ENCODE data around the gene PLXNB2.

DNA sequence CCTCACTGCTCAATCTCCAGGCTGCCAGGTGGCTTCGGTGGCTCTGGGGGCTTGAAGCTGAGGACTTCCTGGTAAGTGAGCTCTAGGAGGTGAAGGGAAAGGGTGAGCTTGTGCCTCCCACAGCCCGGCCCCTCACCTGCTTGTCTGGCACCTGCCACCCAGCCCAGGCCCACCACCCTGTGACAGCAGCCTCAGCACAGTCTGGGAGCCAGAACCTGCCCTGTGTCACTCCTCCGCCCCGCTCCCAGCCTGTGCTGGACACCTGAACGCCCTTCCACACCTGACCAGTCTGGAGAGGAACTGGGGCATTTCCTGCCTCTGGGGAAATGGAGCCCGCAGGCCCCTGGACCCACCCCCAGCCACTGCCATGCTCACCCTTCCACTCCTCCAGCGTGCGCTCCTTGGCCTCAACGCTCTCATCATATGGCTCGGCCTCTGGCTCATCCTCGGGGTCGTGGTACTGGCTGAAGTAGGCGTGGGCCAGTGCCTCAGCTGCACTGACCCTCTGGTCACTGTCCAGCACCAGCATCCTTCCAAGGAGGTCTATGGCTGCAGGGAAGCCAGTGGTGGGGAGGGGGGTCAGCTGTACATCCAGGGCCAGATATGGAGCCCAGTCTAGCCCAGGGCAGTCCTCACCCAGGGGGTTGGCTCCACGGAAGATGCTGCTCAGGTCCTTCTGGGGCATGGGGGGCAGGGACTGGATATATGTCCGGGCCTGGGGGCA lies 42.3 kb downstream of the PLXNB2 start:
- TF ChIP-seq, protein P1, sequence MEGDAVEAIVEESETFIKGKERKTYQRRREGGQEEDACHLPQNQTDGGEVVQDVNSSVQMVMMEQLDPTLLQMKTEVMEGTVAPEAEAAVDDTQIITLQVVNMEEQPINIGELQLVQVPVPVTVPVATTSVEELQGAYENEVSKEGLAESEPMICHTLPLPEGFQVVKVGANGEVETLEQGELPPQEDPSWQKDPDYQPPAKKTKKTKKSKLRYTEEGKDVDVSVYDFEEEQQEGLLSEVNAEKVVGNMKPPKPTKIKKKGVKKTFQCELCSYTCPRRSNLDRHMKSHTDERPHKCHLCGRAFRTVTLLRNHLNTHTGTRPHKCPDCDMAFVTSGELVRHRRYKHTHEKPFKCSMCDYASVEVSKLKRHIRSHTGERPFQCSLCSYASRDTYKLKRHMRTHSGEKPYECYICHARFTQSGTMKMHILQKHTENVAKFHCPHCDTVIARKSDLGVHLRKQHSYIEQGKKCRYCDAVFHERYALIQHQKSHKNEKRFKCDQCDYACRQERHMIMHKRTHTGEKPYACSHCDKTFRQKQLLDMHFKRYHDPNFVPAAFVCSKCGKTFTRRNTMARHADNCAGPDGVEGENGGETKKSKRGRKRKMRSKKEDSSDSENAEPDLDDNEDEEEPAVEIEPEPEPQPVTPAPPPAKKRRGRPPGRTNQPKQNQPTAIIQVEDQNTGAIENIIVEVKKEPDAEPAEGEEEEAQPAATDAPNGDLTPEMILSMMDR (IDR thresholded peaks at IDR 0.05; ENCODE audit: low read length): no peak
- no peak for TF ChIP-seq EZH2 (IDR thresholded peaks at IDR 0.05; ENCODE audit: borderline replicate concordance, low read length)
